ENCODE measurements around the gene XPO6.

Gene XPO6

GRCh38 chr16:28210264-28210663, 1.5 kb downstream of the XPO6 start:
- DNase-seq = no peak

GRCh38 chr16:28208824-28209223, 2.9 kb downstream of the XPO6 start:
- no peak for DNase-seq

GRCh38 chr16:28208131-28208530, 3.6 kb downstream of the XPO6 start:
- no peak for DNase-seq

GRCh38 chr16:28207399-28207798, 4.4 kb downstream of the XPO6 start:
- DNase-seq = no peak

DNA sequence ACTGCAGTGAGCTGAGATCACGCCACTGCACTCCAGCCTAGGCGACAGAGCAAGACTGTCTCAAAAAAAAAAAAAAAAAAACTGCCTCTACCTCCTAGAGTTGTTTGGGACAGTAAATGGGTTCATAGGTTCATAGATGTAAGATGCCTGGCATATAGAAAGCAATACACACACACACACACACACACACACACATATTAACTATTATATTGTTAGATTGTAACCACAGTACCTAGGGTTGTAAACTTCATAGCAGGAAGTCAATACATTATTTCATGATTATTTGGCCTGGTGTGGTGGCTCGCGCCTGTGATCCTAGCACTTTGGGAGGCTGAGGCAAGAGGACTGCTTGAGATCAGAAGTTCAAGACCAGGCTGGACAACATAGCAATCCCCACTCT, 5.8 kb downstream of the XPO6 start:
- no peak for DNase-seq

GRCh38 chr16:28205117-28205899, 6.5 kb downstream of the XPO6 start:
- no peak for DNase-seq

- DNase-seq = no peak
These were observed 7.1 kb downstream of the XPO6 start for GRCh38 chr16:28204622-28205021.

DNA sequence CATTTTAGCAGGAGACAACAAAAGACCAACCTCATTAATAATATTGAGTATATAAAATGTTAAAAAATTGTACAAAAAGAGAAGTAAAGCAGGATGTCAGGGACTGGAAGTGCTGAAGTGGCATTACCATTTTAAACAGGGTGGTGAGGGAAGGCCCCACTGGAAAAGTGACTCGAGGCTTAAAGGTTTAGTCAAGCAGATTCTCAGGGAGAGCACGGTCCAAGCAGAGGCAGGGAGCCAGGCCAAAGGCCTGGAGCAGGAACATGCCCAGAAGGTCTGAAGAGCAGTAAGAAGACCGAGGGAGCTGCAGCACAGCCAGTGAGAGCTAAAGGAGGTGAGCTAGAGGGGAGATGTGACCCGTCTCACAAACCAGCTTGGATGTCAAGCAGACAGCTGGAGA, 7.6 kb downstream of the XPO6 start:
- DNase-seq = no peak

DNA sequence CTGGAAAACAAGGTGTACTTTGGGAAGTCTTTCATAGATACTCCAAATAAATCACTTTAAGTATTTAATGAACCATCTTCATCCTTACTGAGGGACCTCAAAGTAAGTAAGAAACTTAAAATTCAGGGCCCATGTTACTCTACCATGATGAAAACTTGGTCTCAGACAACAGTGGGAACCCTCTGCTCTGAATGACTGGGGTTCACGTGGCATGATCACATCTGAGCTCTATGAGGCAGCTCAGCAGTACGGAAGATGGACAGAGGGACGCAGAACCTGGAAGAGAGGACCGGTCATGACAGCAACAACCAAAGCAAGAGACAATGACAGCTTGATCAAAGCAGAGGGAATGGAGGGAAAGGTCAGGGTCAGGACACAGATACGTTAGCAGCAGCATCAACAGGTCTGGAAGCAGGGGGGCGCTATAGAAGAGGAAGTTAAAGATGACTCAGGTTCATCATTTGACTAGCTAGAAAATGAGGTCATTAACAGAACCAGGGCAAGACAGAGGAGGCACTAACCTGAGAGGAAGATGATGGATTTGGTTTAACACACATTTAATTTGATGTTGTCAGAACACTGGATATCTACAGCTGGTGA, 9.5 kb downstream of the XPO6 start:
- no peak for DNase-seq

GRCh38 chr16:28200661-28201060, 11.1 kb downstream of the XPO6 start:
- DNase-seq = no peak

GRCh38 chr16:28196387-28196987, 15.3 kb downstream of the XPO6 start:
- no peak for DNase-seq

DNA sequence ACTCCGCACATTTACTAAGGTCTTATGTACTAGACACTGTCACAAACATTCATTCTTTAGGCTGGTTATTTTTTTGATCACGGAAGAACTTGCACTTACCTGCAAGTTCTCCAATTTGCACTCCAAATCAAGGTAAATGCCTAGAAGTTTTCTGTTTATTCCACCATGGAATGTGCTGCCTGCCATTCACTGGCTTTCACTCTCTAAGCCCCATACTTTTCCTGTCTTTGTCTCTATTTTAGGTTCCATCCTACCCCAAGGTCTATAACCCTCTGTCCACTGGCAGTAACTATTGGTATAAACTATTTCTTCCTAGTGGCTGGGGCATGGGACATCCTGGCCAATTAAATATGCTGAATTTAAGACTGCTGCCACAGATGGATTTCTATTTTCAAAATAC, 15.9 kb downstream of the XPO6 start:
- no peak for DNase-seq

DNA sequence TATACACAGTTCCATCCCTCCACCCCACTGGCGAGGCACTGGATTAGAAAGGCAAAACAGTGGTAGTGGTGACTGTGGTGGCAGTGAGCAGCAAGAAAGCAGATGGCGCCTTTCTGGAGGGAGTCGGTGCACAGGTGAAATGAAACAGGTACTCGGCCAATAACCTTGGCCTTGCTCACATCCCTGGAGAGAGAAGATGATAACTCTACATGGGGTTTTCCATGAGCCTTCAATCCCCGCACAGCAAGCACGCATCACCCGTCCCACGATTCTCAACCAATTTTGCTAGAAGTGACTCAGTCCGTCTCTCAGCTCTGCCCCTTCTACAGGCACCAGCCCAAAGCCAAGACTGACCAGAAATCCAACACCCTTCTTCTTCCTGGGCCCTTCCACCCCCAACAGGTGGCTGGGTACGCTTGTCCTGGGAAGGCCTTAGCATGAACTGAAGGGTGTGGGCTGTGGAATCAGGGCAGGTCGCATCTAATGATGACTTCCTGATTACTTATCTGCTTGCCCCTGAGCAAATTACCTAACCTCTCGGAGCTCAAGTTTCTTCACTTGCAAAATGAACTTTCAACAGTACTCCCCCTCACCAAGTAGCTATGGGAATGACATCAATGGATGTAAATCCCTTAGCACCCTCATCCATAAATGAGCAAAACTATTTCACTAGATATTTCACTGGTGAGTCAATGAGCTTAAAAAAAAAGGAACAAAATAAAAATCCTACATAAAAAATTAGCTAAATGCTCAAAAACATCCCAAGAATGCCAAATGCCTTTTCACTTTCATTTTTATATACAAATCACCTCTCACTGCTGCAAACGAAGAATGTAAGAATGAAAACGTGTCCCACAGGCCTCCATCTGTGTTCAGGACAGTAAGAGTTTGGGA, 18.0 kb downstream of the XPO6 start:
- DNase-seq = peak; percentile 71 to 88

DNA sequence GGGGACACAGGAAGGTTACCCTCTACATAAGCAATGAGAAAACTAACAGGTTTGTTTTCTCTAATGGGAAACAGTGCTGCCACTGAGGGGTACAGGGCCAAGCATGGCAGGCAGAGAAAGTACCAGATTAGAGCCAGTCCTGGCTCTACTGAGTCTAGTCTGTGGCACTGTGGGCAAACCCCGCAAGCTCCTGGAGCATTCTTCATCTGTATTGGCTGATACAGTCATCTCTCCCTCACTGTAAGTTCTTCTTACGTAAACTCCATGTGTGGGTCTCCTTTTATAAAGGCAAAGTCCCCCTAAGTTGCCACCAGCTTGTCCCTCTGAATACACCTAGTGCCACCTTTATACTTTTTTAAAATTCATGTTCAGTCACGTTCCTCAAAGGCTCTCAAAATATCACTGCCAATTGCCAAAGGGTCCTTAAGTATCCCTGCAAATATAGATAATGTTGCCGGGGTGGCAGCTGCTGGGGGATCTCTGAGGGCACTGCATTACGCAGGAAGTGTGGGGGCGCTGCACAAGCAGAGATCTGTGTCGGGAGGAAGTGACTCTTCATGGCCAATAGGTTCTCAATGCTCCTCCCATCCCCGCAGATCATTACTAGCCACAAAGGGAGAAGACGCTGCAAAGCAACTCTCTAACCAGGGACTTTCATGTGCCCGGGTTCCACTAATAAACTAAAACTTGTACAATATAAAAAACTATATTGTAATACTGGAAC, 18.8 kb downstream of the XPO6 start:
- DNase-seq = no peak

- DNase-seq = no peak
These were observed 20.3 kb downstream of the XPO6 start for GRCh38 chr16:28191364-28191960.

DNA sequence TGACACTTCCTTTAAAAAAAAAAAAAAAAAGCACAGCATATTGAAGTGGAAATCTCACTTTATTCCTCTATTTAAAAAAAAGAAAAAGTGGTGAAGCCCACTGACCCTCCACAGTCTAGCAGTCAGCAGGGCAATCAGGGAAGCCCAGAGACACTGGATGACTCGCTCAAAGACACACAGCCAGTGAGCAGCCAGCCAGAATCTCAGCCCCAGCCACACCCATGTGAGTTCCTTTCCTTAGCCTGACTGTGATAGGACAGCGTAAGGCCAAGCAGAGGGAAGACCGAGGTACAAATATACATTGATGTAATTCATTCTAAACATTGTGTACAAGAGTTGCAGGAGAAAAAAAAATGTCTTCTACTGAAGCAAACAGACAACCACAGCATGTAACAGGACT, 22.5 kb downstream of the XPO6 start:
- DNase-seq = no peak

DNA sequence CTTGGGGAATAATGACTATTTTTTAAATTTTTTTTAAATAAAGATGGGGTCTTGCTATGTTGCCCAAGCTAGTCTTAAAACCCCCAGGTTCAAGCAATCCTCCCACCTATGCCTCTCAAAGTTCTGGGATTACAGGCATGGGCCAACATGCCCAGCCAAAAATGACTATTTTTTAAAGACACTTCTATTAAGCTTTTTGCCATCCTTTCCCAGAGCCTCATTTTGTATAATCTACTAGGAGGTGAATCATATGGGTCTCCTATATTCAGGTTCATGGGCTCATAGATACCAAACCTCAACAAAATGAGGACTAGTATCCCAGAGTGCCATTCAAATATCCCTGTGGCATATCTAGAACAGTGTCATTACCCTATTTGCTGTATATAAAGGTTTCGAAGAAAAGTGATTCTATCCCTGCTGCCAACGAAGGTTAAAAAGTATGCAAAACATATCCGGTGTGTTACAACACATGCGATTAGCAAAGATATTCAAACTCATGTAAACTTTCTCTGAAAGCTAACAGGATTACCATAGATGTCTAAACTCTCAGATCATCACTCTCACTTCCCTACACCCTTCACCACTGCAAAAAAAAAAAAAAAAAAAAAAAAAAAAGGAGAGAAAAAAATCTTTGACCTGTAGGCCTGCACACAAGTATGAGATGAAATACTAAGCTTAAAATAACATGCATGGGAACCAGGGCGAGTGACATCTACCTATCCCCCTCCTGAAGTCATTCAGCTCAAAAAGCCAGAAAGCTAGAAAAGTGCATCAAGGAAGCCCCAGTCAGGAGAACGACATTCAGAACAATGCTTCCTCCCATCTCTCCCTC, 23.5 kb downstream of the XPO6 start:
- DNase-seq = no peak

GRCh38 chr16:28187595-28188004, 24.2 kb downstream of the XPO6 start:
- no peak for DNase-seq

- DNase-seq = no peak
These were observed 25.0 kb downstream of the XPO6 start for GRCh38 chr16:28186752-28187151.

DNA sequence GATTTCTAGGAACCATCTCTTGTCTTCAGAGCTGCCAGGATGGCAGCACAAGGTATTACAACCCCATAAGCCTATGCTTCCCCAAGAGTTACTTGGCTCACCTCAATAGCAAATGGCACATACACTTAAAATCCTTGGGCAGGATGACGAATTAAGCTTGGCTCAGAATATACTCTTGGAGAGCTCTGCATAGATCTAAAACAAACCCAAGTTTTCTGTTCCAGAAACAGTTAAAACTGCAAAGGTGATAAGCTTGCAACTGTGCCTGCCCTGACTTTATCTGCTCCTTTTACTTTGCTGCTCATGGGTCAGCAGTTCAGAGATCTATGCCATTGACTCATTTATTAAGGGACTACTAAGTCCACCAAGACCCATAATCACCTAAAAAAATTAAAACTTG, 26.1 kb downstream of the XPO6 start:
- DNase-seq = no peak

DNA sequence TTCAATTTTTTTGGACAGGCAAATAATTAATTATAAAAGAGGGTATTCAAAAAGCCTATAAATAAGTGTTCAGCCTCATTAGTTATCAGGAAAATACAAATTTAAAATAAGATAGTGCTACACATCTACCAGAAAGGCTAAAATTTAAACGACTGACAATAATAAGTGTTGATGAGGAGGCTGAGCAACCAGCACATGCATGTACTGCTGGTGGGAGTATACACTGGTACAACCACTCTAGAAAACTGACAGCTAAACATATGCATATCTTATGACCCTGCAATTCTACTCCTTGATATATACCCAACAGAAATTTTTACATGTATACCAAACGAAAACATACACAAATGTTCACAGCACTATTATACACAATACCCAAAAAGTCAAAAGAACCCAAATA, 27.1 kb downstream of the XPO6 start:
- DNase-seq = no peak

All from SW 1271 (cell line).